Fibroblast of villous mesenchyme (primary cell): ENCODE measurements around the gene TAC4. TPM values are rescaled to one million over a fixed set of nuclear protein-coding genes. Genes with fewer than 3 reads are reported as not detected.

ENCODE experiments used
- DNase-seq: peaks from one replicate; pipeline ENCODE4 v3.0.0-alpha.2; 2010; ENCODE audit warnings: low read depth
- H3K4me3 ChIP-seq: 2 replicates; pipeline ENCODE4 v1.5.1; 2011; ENCODE audit warnings: low read depth, mild to moderate bottlenecking, low read length
- total RNA-seq: library from RNA; depleted of rRNA; stranded (reverse); fragments of >200 nt; gene quantifications from 2 replicates; pipeline ENCODE4 v1.2.3, GENCODE V29; 2012
- TF ChIP-seq, protein P1 (sequence below): IDR thresholded peaks from 2 replicates; pipeline ENCODE4 v1.5.1; 2012; ENCODE audit warnings: low read depth, mild to moderate bottlenecking, low read length; ENCODE audit not compliant: insufficient read depth

The TAC4 gene
- total RNA-seq, 1 donor, result not detected

DNA sequence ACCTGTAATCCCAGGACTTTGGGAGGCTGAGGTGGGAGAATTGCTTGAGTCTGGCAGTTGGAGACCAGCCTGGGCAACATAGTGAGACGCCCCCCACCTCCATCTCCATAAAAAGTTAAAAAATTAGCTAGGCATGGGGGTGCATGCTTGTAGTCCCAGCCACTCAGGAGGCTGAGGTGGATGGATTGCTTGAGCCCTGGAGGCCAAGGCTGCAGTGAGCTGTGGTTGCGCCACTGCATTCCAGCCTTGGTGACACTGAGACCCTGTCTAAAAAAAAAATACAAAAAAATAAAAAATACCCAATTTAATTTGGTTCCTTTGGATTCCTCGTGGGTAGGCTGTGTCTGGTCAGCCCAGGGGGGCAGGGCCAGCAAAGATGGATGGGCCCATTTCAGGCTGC is 26.1 kb upstream of the TAC4 start:
- TF ChIP-seq, protein P1, sequence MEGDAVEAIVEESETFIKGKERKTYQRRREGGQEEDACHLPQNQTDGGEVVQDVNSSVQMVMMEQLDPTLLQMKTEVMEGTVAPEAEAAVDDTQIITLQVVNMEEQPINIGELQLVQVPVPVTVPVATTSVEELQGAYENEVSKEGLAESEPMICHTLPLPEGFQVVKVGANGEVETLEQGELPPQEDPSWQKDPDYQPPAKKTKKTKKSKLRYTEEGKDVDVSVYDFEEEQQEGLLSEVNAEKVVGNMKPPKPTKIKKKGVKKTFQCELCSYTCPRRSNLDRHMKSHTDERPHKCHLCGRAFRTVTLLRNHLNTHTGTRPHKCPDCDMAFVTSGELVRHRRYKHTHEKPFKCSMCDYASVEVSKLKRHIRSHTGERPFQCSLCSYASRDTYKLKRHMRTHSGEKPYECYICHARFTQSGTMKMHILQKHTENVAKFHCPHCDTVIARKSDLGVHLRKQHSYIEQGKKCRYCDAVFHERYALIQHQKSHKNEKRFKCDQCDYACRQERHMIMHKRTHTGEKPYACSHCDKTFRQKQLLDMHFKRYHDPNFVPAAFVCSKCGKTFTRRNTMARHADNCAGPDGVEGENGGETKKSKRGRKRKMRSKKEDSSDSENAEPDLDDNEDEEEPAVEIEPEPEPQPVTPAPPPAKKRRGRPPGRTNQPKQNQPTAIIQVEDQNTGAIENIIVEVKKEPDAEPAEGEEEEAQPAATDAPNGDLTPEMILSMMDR, result no peak
- H3K4me3 ChIP-seq, result no peak overlapping the region
- DNase-seq, result no peak

DNA sequence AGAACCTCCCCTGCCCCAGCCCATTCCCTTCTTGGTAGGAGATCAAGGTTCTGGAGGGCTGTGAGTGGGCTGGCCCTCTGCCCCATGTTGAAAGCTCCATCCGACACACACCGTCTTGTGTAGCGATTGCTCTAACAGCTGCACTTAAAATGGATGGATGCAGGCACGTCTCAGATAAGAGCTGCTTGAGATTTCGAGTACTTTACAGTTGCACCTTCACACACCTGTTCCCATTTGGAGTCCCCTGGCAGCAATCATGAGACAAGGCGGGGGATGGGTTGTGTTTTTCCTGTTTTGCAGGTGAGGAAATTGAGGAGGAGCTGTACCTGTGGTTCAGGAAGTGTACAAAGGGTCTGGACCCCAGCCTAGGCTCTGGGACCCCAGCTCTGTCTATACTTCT is 25.6 kb upstream of the TAC4 start:
- no peak overlapping the region for H3K4me3 ChIP-seq
- TF ChIP-seq, protein P1, result no peak
- DNase-seq, result no peak

DNA sequence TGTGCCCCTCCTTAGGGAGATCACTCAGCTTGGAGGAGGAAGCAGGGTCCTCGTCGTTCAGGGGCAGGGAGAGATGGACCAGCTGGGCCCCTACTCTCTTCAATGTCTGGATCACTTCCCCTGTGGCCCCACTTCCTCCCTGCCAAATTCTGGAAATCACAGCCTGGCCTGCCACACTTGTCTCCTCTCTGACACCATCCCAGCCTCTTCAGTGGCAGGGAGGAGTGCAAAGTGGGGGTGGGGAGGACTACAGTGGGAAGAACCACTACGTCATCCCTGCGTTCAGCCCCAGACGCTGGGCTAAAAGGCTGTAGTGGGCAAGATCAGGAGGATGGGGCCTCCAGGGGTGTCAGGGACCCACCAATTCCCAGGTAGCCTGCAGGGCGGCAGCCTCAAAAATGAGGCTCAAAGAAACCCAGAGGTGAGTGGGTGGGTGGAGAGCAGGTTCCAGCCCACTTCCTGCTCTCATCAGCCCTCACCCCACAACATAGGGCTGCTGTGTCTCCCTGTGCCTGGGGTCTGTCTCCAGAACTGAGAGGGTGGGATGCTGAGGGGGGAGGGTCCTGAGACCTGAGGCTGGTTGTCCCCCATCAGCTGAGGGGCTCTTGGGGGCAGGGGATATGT is 25.0 kb upstream of the TAC4 start:
- TF ChIP-seq, protein P1, result no peak
- no peak overlapping the region for H3K4me3 ChIP-seq
- DNase-seq, result no peak

DNA sequence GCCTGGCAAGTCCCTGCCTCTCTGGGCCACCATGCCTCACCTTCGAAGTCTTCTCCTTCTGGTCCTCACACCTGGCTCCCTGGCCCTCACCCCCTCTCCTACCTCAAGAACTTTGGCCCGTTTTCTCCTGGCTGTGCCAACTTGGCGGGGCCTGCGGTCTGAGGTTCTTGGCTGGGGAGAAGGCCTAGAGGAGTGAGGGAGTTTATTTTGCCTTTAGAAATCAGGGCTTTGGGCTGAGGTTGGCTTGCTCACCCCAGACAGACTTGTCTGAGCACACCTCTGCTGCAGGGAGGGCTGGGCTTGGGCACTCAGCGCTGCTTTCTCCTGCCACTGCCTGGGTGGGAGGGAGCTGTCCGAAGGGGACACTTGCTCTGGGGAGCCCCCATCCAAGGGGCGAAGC is 23.3 kb upstream of the TAC4 start:
- TF ChIP-seq, protein P1, result no peak
- no peak overlapping the region for H3K4me3 ChIP-seq
- DNase-seq, result no peak

DNA sequence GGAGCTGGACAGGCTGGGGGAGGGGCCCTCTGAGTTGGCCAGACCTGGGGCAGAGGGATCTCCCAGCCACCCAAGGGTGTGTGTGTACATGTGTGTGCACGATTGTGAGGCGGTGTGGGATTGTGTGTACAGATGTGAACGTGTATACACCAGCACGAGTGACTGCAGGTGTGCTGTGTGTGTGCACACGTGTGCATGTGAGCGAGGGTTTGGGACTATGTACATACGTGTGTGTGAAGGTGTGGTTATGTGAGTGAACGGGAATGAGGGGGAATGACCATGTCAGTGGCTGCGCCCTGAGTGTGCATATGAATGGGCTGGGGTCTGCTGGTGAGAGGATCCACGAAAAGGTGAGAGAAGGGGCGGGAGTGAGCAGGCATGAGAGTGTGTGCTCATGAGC is 22.4 kb upstream of the TAC4 start:
- TF ChIP-seq, protein P1, result no peak
- no peak for DNase-seq
- H3K4me3 ChIP-seq, result no peak overlapping the region

DNA sequence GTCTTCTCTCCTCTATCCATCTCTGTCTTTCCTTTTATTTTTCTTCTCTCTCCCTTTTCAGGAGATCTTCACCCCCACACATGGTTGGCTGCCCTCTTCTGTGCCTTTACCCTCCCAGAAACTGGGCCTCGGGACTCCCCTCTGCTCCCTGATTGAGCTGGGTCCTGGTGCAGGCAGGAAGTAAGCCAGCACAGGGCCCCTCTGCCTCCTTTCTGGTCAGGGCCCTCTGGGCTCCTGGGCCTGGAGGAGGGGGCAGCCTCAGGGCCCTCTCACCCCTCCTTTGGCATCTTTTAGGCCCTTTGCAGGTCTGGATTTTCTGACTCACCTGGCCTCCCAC is 21.1 kb upstream of the TAC4 start:
- no peak for DNase-seq
- H3K4me3 ChIP-seq, result no peak overlapping the region
- TF ChIP-seq, protein P1, result no peak

DNA sequence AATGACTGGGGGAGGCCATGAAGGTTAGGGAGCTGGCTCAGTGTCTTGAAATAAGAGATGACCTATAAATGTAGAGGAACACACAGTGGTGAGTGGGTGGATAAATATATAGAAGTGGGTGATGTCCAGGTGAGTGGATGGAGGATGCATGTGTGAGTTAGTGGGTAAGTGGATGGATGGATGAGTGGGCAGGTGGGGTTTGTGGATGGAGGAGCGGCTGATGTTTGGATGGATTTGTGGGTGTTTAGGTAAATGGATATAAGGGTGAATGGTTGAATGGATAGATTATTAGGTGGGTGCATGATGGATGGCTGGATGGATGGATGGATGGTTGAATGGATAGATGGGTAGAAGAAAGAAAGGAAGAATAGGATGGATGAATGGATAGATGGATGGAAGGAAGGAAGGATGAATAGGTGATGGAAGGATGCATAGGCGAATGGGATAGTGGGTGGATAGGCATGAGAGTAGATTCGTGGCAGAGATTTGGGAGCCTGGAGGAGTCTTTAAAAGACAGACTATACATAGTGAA is 19.1 kb upstream of the TAC4 start:
- no peak overlapping the region for H3K4me3 ChIP-seq
- DNase-seq, result no peak
- TF ChIP-seq, protein P1, result no peak
